ENCODE results near the gene RERE.

The RERE gene

DNA sequence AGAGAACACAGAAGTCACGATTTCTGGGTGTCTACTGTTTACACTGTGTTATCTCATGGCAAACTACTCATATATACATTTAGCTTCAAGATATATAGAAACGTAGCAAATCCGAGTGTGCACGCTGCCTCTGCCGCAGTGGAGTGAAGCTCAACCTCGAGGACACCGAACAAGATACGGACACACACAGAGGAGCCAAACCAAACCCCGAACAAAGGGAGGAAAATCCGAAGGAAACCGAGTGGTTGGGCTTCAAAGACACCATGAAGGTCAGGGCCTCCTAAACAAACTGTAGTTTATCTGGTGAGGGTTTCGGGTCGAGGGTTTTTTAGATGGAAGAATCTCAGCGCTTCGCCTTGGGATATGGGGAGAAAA lies 465.0 kb downstream of the RERE start:
- no peak for DNase-seq (ENCODE audit: low read depth in 2 of 2)

DNA sequence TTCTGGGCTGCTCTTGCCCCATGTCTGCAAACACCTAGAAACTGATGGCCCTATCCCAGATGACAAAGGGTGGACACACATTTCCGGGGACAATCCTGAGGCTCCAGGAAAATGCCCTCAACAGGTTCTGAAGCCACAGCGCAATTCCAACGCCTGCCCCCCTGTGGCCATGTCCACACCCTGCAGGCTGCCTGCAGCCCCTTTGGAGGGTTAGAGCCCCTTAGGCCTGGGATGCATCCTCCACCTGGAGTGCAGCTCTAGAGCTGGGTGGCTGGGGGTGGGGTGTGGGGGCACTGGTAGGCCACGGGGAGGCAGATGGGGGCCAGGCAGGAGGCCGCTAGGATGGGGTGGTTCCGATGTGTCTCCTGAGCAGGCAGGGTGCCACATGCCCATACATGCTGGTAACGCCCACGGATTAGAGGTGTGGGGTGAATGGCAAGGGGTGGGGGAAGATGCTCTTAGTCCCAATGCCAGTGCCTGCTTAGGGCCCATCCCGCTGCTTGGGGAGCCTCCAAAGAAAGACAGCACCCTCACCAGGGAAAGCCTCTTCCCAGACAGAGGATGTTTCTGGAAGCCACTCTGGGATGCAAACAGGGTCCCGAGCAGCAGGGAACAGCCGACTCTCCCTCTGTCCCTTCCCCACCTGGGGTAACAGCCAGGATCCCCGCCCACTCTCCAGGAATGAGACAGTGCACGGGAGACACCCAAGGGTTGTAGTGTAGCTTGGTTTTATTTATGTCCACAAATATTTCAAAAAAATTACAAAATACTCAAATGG lies 465.6 kb downstream of the RERE start:
- DNase-seq (ENCODE audit: low read depth in 2 of 2) = no peak

DNA sequence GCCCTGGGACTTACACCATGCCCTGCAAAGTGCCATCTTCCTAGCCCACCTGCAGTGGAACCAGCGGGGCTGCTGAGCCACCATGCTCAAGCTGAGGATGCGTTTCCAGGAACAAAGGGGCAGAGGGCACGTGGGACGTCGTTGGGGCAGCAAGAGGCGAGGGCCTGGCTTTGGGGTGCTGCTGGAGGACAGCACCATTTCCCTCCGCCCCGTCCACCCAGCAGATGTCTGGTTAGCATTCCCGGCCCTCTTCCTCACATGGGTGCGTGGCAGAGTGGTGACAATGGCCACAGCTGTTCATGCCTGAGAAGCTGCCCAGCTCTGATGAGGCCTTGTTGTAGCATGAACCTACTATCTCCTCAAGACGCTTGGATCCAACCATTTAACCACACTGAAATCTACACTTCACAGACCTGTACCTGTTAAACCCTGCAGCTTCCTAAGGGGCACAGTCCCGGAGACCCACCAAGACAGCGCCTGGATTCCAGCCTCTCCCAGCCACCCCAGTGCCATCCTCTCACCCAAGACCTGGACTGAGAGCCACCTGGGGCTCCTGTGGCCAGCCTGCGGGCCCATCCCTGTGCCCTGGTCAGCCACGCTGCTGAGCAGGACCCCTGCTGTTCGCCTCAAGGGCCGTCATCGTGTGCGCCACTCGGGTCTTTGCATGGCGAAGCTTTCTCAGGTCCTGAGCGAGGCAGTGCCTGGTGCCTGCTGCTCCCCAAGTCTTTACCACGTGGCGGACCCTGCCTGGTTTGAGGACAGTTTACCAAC lies 466.3 kb downstream of the RERE start:
- DNase-seq (ENCODE audit: low read depth in 2 of 2) = no peak

DNA sequence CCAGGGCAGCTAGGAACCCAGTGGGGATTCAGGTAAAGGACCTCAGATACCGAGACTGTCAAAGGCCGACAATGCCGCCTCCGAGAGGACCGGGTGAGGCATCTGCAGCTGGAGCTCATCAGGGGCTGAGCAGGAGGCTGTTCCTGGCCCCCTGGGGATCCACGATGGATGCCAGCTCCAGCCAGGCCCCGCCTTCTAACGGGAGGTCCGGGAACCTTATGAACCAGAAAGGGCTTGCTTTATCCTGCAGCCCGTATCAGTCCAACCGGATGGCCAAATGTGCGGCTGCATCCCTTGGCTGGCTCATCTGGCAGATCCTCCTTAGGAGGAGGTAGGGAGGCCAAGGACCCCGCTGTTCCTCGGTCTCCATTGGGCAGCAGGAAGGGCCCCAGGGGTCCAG lies 467.5 kb downstream of the RERE start:
- DNase-seq (ENCODE audit: low read depth in 2 of 2) = no peak

DNA sequence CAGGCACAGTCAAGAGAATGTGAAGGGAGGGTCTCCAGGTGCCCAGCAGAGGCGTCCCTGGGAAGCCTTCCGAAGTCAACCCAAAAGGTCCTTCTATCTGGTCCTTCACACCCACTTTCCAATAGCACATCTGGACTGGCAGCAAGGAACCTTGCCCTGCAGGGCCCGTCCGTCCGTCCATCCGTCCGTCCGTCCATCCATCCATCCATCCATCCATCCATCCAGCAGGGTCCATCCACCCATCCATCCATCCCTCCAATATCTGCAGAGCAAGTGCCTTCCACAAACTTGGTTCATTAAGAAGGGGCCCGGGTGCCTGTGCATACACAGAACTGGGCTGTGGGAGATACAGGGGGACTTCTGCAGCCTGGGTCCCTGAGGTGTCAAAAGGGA lies 468.0 kb downstream of the RERE start:
- no peak for DNase-seq (ENCODE audit: low read depth in 2 of 2)

DNA sequence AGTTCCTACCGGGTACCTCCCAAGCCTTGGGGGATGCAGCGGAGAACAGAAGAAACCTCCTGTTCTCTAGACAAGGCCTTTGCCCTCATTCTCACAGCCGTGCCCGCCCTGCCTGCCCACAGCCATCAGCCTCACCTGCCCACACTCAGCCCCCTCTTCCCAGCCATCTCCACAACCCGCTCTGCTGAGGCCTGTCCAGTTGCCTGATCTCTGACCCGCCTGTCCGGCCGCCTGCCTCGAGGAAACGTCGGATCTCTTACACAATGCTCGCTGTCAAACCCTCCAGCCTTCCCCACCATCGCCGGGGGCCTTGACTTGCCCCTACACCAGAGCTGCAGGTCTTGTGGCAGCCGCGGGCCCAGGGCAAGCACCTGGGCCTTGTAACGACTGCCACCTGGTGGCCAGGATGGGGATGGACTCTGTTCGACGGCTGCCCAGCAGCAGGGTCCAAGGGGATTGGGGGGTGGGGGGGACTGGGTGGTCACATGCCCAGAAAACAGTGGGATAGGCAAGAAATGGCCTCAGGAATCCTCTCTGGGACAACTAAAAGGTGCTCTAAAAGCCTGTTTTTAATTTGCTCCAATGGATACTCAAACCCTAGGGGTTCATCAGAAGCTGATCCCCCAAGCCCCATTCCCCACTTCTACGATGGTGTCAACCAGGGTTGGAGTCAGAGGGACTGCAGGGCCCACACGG lies 468.5 kb downstream of the RERE start:
- DNase-seq (ENCODE audit: low read depth in 2 of 2) = peak; percentile 41 to 64

DNA sequence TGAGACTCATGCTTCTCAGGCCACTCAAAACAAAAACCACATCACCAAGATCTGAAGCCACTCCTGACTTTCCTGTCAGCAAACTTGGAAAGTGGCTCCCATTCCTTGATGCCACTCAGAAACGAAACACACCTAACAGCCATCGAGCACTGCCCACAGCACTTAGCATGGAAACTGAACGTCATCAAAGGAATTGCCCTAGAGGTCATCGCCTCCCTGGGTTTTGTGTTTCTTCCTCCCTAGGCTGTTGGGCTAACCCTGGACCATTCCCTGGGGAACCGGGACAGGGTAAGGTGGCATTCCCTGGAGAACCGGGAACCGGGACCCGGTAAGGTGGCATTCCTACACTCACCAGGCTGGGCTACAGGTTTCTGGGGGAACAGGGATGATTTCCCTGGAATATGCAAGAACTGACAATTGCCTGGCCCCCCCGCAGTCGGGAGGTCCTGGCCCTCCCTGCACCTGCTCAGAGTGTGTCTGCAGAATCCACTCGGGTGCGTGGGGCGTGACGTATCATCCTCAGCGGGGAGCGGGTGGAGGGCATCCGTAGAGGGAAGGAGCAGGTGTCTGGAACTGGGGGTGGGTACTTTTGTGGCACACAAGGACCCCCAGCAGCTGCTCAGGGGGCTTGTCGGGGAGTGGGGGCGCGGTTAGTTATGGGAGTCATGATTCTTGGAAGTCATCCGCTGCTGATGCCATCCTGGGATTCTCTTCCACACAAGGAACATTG lies 469.2 kb downstream of the RERE start:
- no peak for DNase-seq (ENCODE audit: low read depth in 2 of 2)

DNA sequence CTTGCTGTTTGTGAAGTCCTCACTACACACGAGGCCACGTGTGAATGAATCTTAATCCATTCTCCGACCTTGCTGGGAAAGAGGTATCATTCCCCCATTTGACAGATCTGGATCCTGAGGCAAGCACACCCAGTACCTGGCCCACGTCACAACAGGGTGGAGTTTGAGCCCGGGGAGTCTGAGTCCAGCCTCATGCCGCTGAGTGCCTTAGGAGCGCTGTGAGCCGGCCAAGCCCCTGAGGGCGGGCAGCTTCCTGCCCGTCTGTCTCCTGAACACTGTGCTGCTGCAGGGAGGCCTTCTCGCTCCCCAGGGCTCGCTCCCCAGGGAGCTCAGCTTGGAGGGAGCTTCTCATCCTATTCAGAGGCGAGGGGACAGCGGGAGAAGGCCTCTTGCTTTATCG lies 469.8 kb downstream of the RERE start:
- DNase-seq (ENCODE audit: low read depth in 2 of 2) = no peak

DNA sequence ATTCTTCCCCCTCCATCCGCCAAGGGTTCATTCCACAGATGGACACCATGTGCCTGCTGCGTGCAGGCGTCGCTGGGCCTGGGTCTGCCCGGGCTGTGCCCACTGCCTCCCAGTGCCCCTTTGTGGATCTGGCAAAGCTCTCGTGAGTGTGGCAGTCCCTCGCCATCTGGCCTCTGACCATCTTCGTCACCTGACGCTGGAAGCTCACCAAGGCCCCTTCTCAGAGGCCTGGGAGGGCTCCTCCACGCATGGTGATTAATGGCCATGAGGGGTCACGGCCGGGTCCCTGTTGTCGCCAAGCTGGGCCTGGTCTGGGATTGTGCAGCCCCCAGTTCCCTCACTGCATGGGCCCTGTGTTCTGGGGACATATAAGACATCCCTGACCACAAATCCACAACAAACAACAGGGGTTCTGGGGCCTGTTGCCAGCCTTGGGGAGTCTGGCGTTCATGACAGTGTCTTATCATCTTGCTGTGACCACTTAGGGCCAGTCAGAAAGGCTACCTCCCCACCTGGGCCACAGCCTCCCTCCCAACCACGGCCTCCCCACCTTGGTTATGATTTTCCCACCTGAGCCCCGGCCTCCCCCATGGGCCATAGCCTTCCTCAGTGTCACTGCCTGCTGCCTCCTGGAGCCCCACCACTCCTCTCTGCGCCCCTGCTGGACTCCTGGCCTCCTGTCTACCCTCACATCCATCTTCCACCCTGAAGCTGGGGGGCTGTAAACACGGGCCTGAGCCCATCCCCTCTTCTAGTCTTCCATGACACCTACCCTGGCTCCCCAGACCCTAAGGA lies 471.6 kb downstream of the RERE start:
- DNase-seq (ENCODE audit: low read depth in 2 of 2) = no peak

DNA sequence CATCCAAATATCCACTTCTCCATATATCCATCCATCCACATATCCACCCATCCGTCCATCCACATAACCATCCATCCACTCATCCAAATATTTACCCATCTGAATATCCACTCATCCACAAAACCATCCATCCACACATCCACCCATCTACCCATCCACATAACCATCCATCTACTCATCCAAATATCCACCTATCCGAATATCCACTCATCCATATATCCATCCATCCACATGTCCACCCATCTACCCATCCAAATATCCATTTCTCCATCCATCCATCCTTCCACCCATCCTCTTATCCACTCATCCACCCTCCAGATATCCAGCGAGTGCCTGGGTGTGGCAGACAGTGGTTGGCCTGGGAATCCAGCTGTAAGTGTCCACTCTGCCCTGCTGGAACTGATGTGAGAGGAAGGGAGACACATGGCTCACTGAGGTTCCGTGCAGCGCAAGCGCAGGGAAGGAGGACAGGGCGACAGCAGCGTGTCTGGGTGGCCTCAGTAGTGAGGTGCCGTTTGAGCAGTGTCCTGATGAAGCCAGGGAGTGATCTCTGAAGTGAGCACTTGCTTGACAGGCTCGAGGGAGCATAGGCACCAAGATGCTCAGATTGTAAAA lies 472.4 kb downstream of the RERE start:
- DNase-seq (ENCODE audit: low read depth in 2 of 2) = no peak

DNA sequence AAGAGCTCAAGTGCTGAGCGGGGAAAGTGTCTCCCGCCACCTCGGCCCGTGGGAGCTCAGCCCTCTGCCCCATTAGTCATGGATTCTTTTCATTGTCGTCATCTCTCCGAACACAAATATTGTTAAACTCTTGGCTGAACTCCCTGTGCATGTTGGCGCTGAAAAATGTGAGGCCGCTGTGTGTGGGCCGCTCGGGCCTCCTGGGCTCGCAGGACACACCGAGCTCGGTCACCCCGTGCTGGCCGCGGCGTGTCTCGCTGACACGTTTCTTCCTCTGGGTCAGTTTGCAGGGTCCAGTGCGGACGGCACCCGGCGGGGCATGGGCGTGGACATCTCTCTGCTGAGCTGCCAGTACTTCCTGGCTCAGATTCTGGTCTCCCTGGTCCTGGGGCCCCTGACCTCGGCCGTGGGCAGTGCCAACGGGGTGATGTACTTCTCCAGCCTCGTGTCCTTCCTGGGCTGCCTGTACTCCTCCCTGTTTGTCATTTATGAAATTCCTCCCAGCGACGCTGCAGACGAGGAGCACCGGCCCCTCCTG lies 473.9 kb downstream of the RERE start:
- no peak for DNase-seq (ENCODE audit: low read depth in 2 of 2)

DNA sequence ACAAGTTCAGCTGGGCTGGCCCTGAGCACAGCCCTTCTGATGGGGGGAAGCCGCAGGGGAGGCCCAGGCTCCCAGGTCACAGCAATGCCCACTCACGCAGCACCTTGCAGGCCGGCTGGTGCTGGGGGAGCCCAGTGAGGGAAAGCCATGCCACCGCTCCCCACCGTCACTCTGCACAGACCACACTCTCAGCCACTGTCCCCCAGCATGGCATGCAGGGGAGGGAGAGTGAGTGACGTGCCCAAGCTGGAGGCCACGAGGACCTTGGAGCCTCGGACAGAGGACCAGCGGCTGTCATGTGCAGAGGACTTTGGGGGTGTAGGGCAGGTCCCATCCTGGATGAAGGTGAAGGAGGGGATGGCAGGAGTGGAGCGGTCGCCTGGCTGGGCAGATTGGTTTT lies 474.4 kb downstream of the RERE start:
- no peak for DNase-seq (ENCODE audit: low read depth in 2 of 2)

DNA sequence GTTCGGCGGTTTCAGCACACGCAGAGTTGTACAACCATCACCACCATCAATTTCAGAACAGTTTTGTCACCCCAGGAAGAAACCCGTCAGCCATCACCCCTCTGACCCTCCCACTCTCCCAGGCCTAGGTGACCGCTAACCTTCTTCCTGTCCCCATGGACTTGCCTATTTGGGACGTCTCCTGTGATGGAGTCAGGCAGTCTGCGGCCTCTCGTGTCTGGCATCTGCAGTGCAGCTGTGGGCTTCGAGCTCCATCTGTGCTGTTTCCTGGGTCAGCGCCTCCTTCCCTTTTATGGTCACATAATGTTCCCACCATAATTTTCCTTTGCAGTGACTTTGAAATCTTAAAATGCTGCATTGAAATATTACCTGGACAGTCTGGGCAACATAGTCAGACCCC lies 475.1 kb downstream of the RERE start:
- no peak for DNase-seq (ENCODE audit: low read depth in 2 of 2)

DNA sequence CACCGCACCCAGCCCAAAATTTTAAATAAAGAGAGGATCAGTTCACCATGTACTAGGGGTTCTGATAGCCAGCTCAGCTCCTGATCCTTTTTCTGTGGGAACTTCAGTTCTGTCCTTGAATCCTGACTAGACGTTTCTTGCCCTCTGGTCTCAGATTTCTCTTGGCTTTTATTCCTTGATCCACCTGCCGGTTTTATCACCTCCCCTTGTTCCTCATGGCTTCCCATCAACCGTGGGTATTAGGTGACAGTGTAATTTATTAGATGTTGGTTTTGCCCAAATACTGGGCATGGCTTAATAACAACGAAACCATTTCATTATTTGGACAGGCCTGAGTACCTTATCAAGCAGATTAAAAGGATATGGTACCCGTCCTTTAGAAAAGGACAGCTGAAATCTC lies 477.0 kb downstream of the RERE start:
- no peak for DNase-seq (ENCODE audit: low read depth in 2 of 2)

DNA sequence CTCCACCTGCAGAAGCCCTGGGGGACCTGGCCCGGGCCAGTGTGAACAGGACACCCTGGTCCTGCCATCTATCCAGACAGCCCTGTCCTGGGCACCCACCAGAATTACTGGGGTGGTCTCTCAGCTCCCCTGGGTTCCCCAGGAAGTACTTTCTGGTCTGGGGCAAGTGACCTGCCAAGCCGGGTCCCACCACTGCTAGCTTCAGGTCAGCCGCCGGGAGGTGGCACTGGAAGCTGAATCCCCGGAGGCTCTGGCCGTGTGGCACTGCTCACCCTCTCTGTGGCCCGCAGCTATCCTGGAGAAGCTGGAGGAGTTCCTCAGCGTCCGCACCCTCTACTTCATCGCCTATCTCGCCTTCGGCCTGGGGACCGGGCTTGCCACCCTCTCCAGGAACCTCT lies 478.2 kb downstream of the RERE start:
- DNase-seq (ENCODE audit: low read depth in 2 of 2) = no peak

DNA sequence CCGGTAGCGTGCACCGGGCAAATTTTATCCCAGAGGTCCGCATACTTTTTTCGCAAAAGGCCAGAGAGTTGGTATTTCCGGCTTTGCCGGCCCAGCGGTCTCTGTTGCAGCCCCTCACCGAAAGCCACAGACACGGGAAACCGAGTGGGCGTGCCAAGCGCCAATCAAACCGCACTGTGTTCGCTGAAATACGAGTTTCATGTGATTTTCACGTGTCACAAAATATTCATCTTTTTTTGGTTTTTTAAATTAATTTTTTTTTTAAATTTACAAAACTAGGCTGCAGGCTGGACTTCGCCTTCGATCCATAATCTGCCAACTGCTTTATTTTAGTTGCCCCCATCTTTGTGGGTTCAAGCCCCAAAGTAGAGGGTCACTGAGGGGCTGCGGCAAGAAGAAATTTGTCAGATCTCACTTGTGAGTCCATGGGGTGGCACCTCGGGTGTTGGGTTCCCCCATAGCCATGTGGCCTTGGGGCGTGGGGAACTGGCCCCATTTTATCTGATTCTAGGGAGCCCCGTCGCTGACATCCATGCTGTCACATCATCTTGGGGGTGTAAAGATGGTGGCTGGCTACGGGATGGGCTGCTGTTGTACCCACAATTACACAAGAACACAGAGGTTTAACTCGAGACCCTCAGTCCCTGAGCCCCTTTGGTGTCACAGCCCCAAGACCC lies 478.8 kb downstream of the RERE start:
- no peak for DNase-seq (ENCODE audit: low read depth in 2 of 2)

DNA sequence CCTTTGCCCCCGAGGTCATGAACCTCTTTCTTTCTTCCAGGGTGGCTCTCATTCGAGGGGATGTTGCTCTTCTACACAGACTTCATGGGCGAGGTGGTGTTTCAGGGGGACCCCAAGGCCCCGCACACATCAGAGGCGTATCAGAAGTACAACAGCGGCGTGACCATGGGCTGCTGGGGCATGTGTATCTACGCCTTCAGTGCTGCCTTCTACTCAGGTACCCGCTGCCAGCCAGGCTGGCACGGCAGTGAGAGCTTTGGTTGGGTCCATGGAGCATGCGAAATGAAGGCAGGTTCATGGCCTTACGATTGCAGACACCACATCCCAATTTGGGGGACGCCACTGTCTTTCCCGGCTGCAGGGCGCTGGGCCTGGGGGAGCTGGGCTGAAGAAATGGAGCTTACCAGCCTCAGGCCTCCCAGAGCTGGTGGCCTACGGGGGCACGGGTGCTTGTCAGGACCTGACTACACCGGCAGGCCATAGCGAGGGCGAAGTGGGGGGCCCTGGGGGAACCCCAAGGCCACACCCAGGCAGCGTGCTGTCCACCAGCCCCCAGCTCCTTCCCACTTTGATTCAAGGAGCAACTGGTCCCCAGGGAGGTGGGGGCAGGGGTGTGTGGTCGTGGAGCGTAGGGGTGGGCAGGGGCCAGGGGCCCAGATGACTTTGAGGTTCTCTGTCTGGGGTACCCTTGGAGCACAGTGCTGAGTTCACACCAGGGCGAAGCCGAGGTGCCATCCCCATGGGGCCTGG lies 479.5 kb downstream of the RERE start:
- no peak for DNase-seq (ENCODE audit: low read depth in 2 of 2)

DNA sequence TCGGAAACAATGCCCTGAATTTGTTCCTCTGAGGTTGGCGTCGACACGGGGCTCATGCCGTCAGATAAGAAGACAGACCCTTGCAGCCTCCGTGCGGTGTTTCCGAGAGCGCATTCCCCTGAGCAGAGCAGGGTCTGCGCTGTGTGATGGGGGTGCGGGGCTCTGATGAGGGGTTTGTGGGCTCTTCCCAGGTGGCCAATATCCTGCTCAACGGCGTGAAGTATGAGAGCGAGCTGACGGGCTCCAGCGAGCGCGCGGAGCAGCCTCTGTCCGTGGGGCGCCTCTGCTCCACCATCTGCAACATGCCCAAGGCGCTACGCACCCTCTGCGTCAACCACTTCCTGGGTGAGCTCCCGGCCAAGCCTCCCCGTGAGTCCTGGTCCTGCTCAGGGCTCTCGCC lies 482.2 kb downstream of the RERE start:
- DNase-seq (ENCODE audit: low read depth in 2 of 2) = no peak

DNA sequence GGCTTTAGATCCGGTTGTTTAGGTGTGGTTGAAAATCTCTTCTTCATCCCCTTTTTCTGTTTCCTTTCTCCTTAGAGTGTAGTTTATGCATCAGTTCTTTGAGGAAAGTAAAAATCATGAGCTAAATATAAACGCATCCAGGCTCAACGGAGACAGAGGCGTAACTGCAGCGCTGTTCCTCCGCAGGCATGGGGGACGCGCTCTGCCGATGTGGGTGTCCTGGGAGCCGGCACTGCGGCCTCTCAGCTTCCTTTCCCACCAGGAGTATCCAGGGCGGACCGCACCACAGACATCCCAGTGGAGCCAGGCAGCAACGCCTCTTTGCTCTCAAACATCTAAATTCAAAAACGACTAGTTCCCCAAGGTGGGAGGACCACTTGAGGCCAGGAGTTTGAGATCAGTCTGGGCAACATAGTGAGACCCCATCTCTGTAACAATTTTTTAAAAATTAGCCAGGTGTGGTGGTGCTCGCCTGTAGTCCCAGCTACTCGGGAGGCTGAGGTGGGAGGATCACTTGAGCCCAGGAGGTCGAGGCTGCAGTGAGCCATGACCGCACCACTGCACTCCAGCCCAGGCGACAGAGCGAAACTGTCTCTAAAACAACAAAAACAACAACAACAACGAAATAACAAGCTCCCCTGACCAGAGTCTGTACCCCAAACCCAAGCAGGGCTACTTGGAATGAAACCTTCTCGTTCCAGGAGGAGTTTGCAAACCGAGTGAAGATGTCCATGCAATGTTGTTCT lies 483.2 kb downstream of the RERE start:
- no peak for DNase-seq (ENCODE audit: low read depth in 2 of 2)
